Prostate gland (tissue), 2 donors: ENCODE data around the gene MALAT1. TPM values are rescaled to one million over a fixed set of nuclear protein-coding genes. Genes with fewer than 3 reads are reported as not detected.

ENCODE experiments used
- DNase-seq: peaks from one replicate; pipeline ENCODE4 v3.0.0-alpha.2; 2019; ENCODE audit warnings: low spot score
- H3K27ac ChIP-seq, 2 donors: fragments of 200-600 bp; sonication (generic); 2 replicates each; pipeline ENCODE4 v1.5.1; 2017 to 2019
- H3K27me3 ChIP-seq: fragments of 200-600 bp; sonication (generic); replicated peaks from 2 replicates; pipeline ENCODE4 v1.5.1; 2019; ENCODE audit not compliant: insufficient read depth
- H3K36me3 ChIP-seq, 2 donors: fragments of 200-600 bp; sonication (generic); 1 replicate in 1 of 2; 2 replicates in 1 of 2; pipeline versions ENCODE4 v1.5.1 to v1.8.1; 2017 to 2019
- H3K4me1 ChIP-seq: fragments of 200-600 bp; sonication (generic); replicated peaks from 2 replicates; pipeline ENCODE4 v1.5.1; 2019
- H3K4me3 ChIP-seq, 2 donors: fragments of 200-600 bp; sonication (generic); 2 replicates each; pipeline ENCODE4 v1.5.1; 2017 to 2019
- H3K9me3 ChIP-seq: fragments of 200-600 bp; sonication (generic); 2 replicates; pipeline ENCODE4 v1.5.1; 2017
- POLR2A ChIP-seq: fragments of 450-650 bp; IDR thresholded peaks from one replicate; pipeline ENCODE4 v1.6.1; 2016; ENCODE audit warnings: antibody characterized with exemption, mild to moderate bottlenecking
- POLR2AphosphoS5 ChIP-seq: sonication (generic); formaldehyde crosslinking; IDR thresholded peaks from one replicate; pipeline ENCODE4 v1.6.1; 2017; ENCODE audit warnings: antibody characterized with exemption
- WGBS: methylation state at CpG from one replicate; pipeline ENCODE4 v1.1.5; 2018; 5-methylcytosine and 5-hydroxymethylcytosine counted together
- intact Hi-C: fragments of 100-400 bp; cut with DNase I; formaldehyde crosslinking; loops from one replicate; pipeline ENCODE4 v1.14.2; 2022
- total RNA-seq, 2 donors: library from RNA; depleted of rRNA; stranded (reverse); fragments of >200 nt; gene quantifications; one replicate each; pipeline ENCODE4 v1.1.0, GENCODE V29; 2016
- TF ChIP-seq, protein P1 (sequence below), 4 experiments: fragments of 200-600 bp in 2 of 4; fragments of 450-650 bp in 2 of 4; sonication (generic) in 2 of 4; IDR thresholded peaks; 1 replicate in 3 of 4; 2 replicates in 1 of 4; pipeline ENCODE4 v1.5.1; 2016 to 2019; ENCODE audit warnings: antibody characterized with exemption in 4 of 4, mild to moderate bottlenecking in 2 of 4, moderate library complexity in 2 of 4

MALAT1 gene
- total RNA-seq, 2 donors from 2014 or later = 5,964 to 9,097 TPM

DNA sequence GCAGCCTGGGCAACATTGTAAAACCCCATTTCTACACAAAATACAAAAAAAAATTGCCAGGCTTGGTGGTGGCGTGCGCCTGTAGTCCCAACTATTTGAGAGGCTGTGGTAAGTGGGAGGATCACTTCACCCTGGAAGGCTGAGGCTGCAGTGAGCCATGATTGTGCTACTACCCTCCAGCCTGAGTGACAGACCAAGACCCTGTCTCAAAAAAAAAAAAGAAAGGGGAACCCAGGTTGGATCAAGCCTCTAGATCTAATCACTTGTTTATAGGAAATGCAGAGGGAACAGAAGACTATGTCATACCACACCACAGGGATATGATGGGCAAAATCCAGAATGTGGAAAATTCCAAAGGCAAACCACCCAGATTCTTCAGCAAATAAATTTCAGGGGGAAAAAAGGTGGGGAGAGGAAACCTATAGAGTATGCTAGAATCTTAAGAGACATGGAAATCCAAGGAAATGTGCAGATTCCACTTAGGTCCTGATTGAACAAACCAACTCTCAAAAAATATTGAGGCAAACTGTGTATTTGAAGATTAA lies 16.5 kb upstream of the MALAT1 start:
- 100% methylated on average over 2 of the region's 2 CpGs for WGBS
- TF ChIP-seq POLR2AphosphoS5 (no peak), POLR2A (no peak)
- TF ChIP-seq, protein P1, sequence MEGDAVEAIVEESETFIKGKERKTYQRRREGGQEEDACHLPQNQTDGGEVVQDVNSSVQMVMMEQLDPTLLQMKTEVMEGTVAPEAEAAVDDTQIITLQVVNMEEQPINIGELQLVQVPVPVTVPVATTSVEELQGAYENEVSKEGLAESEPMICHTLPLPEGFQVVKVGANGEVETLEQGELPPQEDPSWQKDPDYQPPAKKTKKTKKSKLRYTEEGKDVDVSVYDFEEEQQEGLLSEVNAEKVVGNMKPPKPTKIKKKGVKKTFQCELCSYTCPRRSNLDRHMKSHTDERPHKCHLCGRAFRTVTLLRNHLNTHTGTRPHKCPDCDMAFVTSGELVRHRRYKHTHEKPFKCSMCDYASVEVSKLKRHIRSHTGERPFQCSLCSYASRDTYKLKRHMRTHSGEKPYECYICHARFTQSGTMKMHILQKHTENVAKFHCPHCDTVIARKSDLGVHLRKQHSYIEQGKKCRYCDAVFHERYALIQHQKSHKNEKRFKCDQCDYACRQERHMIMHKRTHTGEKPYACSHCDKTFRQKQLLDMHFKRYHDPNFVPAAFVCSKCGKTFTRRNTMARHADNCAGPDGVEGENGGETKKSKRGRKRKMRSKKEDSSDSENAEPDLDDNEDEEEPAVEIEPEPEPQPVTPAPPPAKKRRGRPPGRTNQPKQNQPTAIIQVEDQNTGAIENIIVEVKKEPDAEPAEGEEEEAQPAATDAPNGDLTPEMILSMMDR (IDR thresholded peaks at IDR 0.05) = no peak
- DNase-seq = no peak
- Histone ChIP-seq H3K27ac (peak overlapping the region; percentile 10 to 29), H3K4me1 (peaks cover 17% of the 10 kb centered on the region), H3K27me3 (no peaks in the 10 kb centered on the region), H3K4me3 (no peak overlapping the region), H3K9me3 (no peaks in the 10 kb centered on the region), H3K36me3 (no peaks in the 10 kb centered on the region)
- intact Hi-C loops = no loop called here

DNA sequence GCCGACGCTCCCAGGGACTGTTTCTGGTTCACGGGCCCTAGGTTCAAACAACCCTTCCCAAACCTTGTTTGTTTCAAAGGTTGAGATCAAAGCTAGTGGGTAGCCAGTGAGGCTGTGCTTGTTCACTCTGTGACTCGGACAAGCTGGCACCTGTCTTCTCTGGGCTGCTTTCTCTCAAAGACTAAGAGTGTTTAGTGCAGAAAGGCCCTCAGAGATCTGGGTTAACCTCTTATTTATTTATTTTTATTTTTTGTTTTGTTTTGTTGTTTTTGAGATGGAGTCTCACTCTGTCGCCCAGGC lies 13.0 kb upstream of the MALAT1 start:
- peaks cover 22% of the 10 kb centered on the region for H3K4me1 ChIP-seq
- H3K4me3 ChIP-seq = no peak overlapping the region
- H3K27ac ChIP-seq = peak overlapping the region; percentile 78 to 98
- TF ChIP-seq POLR2AphosphoS5 (no peak), POLR2A (no peak)
- TF ChIP-seq, protein P1 (IDR thresholded peaks at IDR 0.05) = no peak
- H3K27me3 ChIP-seq = no peaks in the 10 kb centered on the region
- DNase-seq = no peak
- WGBS = 24% methylated on average over 5 of the region's 5 CpGs
- intact Hi-C loops = no loop called here
- H3K36me3 ChIP-seq = no peaks in the 10 kb centered on the region
- no peaks in the 10 kb centered on the region for H3K9me3 ChIP-seq

DNA sequence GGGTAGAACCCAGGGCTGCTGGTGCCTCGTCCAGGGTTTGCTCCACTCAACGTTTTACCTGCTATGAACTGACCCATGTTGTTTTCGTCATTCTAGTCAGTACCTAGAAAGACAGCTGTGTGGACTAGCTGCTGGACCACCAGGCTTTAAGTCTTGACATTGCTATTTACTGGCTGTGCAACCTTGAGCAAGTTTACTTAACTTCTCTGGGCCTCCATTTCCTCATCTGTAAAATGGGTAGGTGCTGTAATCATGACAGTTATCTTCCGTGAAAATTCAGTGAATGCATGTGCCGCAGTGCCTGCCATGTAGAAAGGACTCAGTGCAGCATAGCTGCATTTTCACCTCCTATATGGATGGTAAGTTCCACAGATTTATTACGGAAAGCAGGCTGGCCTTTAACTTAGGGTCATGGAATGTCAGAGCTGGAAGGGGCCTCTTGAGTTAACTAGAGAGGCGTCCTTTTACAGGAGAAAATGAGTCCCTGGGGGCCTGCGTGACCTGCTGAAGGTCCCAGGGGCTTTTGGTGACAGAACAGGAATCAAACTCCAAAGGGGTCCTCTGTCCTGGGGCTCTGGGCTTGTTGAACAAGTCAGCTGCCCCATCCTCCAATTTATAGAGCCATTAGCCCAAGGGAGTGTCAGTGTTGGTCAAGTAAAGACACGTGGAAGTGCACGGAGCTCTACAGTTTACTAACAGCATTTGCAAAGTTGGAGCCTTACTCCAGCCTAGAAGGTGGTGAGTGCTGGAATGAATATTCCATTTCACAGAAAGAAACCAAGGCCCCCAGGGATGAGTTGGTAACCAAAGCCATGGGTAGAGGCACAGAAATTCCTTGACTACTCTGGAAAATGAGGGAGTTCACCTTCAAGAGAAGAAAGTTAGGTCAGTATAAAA lies 12.0 kb upstream of the MALAT1 start:
- Histone ChIP-seq H3K27ac (peak overlapping the region; percentile 78 to 98), H3K4me3 (no peak overlapping the region), H3K36me3 (no peaks in the 10 kb centered on the region), H3K27me3 (no peaks in the 10 kb centered on the region), H3K4me1 (peaks cover 28% of the 10 kb centered on the region), H3K9me3 (no peaks in the 10 kb centered on the region)
- TF ChIP-seq, protein P1 (IDR thresholded peaks at IDR 0.05) = no peak
- TF ChIP-seq POLR2A = peak; percentile 31
- WGBS = 62% methylated on average over 10 of the region's 10 CpGs
- no peak for DNase-seq
- intact Hi-C loops = no loop called here

DNA sequence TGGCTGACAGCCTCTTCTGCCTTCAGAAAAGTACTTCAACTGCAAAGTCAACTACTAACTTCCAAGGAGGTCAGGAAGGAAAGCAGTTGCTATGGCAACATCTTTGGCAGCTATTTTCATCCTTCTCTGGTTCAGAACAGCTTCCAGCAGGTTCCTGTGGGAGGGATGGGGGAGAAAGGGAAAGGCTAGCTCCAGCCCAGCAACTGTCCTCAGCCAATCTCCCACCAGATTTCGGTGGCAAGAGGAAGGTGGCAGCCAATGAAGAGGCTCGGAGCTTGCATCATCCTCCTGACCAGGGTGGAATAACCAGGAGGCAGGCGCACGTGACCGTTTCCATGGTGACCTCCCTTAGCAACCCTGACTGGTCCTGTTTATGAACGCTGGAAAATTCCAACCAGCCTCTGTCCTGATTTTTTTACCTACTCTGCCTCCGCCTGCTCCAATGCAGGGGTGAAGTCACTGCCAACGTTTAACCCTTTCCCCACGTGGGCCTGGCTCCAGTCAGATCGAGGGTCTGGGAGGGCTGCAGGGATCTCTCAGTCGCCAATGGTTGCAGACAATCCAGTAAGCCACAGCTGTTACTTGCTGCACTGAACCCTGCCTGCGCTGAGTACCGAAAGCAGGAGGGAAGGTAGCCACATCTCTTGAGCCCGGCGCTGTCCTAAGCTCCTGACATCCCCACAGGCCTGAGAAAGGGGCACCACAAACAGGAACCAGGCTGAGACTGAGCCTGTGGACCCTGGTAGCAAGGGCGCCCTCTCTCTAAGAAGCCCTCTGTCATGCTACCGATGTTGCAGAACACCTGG lies 11.2 kb upstream of the MALAT1 start:
- intact Hi-C loops = no loop called here
- 5% methylated on average over 16 of the region's 17 CpGs for WGBS
- TF ChIP-seq POLR2AphosphoS5 = peak; percentile 98
- TF ChIP-seq, protein P1 (IDR thresholded peaks at IDR 0.05) = no peak
- no peak overlapping the region for H3K4me3 ChIP-seq
- H3K36me3 ChIP-seq = no peaks in the 10 kb centered on the region
- DNase-seq = peak; percentile 99
- H3K27me3 ChIP-seq = no peaks in the 10 kb centered on the region
- H3K4me1 ChIP-seq = peaks cover 36% of the 10 kb centered on the region
- no peaks in the 10 kb centered on the region for H3K9me3 ChIP-seq
- H3K27ac ChIP-seq = peak overlapping the region; percentile 98 to 100
